ENCODE measurements around the gene OTX1.
A peak's percentile ranks its signal among the peaks of the same experiment; 100 is the strongest.

OTX1 gene

DNA sequence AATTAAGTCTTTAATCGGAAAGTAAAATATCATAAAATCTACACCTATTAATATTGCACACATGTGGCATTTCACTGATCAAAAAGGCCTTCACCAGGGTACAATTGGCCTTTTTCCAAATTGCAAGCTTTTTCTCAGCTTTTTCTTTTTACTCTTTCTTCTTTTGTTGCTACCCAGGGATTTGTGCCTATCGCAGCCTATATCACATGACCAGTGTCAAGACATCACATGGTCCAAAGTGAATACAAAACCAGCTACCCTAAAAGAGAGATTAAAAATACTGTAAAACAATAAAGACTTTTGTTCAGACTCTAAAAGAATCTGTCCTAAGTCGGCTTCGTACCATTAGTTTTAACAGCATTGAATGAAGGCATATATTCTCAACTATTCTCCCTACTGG is 15.0 kb upstream of the OTX1 start:
- Mint-ChIP-seq H3K4me3 (no peak overlapping the region), H3K27me3 (no peaks in the 10 kb centered on the region), H3K9me3 (no peaks in the 10 kb centered on the region), H3K36me3 (peaks cover 8% of the 10 kb centered on the region), H3K27ac (no peak overlapping the region), H3K4me1 (no peaks in the 10 kb centered on the region)
- no peak for ATAC-seq

DNA sequence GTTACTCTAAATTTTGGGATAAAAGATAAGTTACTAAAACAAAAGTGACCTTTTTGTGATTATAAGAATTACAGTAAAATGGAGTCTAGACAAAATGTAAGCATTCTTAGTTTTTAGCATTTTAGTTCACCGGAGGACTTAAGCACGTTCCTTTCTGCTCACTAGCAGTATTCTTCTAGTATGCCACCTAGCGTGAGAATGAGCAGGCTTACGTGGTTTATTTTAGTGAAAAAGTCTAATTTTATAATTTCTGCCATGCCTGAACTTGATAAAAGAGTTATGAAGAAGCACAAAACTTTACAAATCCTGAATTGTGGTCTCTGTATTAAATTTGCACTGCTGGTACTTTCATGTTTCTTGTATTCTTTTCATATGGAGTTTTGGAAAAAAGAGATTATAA is 12.6 kb upstream of the OTX1 start:
- no peak overlapping the region for H3K4me3 Mint-ChIP-seq
- no peak overlapping the region for H3K27ac Mint-ChIP-seq
- no peak for ATAC-seq
- H3K9me3 Mint-ChIP-seq, result no peaks in the 10 kb centered on the region
- no peaks in the 10 kb centered on the region for H3K4me1 Mint-ChIP-seq
- no peaks in the 10 kb centered on the region for H3K27me3 Mint-ChIP-seq
- H3K36me3 Mint-ChIP-seq, result peaks cover 8% of the 10 kb centered on the region

DNA sequence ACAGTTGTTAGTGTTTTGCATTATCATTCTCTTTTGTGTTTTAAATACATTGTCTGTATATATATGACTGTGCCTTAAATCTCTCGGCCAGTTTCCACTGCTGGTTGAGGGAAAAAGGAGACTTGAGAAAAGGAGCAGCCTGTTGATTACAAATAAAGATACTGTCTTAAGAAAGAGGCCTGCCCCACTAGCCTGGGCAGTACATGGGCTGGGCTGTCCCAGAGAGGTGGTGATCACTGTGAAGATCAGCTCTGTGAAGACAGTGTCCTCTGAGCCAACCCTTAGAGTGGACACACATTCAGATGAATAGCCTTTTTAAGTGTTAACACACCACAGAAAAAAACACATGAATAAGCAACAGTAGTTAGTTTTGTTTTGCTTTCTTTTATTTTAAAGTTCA is 10.0 kb upstream of the OTX1 start:
- Mint-ChIP-seq H3K4me1 (no peaks in the 10 kb centered on the region), H3K27ac (no peak overlapping the region), H3K27me3 (peaks cover 17% of the 10 kb centered on the region), H3K36me3 (peaks cover 28% of the 10 kb centered on the region), H3K9me3 (no peaks in the 10 kb centered on the region), H3K4me3 (no peak overlapping the region)
- ATAC-seq, result no peak

DNA sequence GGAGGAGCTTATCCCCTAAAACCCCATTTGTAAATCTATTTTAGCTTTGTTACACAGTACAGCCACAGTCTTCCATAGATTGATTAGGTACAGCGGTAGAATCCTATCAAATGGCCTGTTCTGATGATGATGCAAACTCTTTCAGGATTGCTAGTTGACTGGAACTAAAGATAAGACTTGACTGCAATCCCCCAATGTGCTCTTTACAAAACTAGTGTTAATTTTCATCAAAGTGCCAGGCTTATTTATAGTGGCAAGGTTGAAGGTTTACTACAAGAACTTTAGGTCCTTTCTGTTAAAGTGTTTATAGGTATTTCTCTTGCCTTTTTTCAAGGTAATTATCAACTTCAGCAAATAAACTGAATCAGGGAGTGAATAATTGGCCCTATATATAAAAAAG is 9.0 kb upstream of the OTX1 start:
- Mint-ChIP-seq H3K27me3 (peaks cover 27% of the 10 kb centered on the region), H3K27ac (no peak overlapping the region), H3K4me1 (peaks cover 2% of the 10 kb centered on the region), H3K36me3 (peaks cover 33% of the 10 kb centered on the region), H3K4me3 (no peak overlapping the region), H3K9me3 (no peaks in the 10 kb centered on the region)
- ATAC-seq, result no peak

DNA sequence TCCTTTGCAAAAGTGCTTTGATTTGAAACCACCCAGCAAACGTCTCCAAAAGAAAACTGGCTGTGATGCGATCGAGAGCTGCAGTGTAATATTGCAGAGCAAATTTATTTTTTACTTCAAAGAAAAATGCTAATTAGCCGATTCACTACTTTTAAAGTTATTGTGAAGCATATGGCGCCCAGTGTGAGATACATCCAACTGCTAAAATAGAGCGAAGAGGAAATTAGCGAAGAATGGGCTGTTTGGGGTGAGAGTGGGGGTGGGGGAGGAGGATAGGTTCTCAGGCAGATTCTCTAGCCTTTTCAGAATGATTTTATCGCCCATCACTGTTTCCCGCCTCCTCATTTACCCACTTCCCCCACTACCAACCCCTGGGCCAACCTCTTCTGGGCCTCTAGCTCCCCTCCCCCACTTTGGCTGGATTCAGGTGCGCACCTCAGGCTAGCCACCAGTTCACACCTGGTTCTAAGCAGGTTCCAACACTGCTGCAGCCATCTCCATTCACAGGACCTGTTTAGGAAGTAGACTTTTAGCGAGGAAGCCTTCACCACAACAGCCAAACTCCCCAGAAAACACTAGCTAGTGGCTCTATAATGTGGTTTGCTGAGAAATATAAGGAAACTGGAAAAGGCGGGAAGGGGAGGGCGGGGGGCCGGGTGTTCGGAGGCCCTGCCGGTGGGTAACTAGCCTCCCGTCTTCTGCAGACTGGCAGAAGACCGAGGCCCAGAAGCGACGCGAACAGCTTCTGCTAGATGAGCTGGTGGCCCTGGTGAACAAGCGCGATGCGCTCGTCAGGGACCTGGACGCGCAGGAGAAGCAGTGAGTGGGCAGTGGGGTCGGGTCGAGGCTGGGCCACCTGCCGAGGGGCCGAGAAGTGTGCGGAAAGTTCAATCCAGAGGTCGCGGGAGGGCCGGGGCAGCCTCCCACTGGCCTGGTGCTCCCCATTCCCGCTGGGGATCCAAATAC is 6.0 kb upstream of the OTX1 start:
- peaks cover 32% of the 10 kb centered on the region for H3K4me1 Mint-ChIP-seq
- no peak overlapping the region for H3K4me3 Mint-ChIP-seq
- ATAC-seq, result no peak
- H3K27ac Mint-ChIP-seq, result no peak overlapping the region
- peaks cover 25% of the 10 kb centered on the region for H3K36me3 Mint-ChIP-seq
- peaks cover 58% of the 10 kb centered on the region for H3K27me3 Mint-ChIP-seq
- H3K9me3 Mint-ChIP-seq, result no peaks in the 10 kb centered on the region

DNA sequence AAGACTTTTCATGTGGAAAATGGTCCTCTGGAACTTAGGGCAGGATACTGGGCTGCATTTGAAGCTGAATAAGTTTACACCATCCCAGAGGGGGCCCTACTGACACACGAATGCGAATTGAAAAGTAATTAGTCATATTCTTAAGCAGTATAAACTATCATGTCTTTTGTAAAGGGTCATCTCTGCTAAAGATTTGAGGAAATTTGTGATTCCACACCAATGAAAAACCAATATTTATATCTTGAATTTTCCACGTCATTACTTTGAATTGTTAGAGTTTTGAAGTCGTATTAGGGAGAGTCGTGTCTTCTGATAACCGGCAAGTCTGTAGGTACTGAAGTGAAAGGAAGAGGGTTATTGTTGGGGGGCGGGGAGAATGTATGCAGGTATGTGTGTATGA is 4.1 kb upstream of the OTX1 start:
- H3K9me3 Mint-ChIP-seq, result no peaks in the 10 kb centered on the region
- H3K4me1 Mint-ChIP-seq, result peaks cover 45% of the 10 kb centered on the region
- H3K36me3 Mint-ChIP-seq, result peaks cover 25% of the 10 kb centered on the region
- H3K4me3 Mint-ChIP-seq, result no peak overlapping the region
- no peak overlapping the region for H3K27ac Mint-ChIP-seq
- ATAC-seq, result no peak
- H3K27me3 Mint-ChIP-seq, result peaks cover 74% of the 10 kb centered on the region

DNA sequence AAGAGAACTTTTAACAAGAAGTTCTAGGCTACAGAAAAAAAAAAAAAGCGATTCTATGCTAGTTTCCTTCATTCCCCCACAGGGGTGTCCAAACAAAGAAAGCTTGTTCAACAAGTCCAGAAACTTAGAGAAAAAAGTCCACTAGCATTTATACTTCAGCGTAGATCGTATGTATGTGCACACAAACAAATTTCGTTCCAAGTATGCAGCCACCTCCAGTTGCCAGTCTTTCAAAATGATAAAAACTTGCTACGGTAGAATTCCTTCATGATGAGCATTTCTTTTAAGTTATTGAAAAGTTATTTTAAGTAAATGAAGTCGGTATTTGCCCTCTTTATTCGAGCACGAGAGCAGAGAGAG is 3.7 kb upstream of the OTX1 start:
- Mint-ChIP-seq H3K9me3 (no peaks in the 10 kb centered on the region), H3K36me3 (peaks cover 25% of the 10 kb centered on the region), H3K4me1 (peaks cover 46% of the 10 kb centered on the region), H3K27me3 (peaks cover 76% of the 10 kb centered on the region), H3K4me3 (peak overlapping the region; percentile 50), H3K27ac (no peak overlapping the region)
- ATAC-seq, result no peak

DNA sequence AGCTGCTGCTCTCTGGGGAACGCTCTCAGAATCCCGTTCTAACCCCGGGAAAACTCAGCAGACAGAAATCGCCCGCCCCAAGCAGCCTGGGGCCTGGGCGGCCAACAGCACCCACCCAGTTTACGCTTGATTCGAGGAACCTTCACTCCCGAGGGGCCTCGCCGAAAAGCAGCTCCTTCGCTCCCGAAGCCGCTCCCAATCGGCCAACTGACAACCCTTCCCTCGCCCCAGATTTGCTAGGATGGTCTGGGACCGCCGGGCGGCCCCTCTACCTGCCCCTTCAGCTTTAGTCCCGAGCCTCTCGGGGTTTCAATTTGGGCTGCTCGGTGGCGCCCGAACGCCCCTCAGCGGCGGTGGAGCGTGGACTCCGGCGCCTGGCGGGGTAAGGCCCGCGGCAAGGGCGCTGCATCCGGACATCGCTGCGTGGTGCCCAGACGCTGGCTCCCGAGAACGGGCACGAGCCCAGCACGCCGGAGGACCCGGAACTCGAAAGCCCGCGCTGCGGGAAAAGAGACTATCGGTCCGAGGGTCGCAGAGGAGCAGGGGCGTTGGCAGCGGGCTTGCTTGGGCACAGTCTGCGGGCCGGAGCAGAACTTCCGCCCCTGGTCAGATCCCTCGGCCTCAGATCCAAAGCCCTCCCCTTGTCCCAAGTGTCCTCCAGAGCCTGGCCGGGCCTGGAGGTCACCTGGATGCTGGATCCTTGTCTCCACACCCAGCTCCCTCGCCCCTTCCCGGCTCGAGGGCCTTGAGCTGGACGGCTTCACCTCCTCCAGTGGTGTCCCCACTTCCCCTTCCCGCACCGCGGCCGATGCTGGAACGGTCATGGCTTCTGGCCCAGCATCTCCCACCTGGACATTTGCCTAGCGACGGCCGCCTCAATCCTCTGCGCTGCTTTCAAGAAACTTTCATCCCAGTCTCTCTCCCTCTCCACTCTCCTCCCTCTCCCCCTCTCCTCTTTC is 3.0 kb upstream of the OTX1 start:
- Mint-ChIP-seq H3K4me1 (peaks cover 53% of the 10 kb centered on the region), H3K27me3 (peaks cover 83% of the 10 kb centered on the region), H3K9me3 (peaks cover 2% of the 10 kb centered on the region), H3K4me3 (peak overlapping the region; percentile 65), H3K36me3 (peaks cover 25% of the 10 kb centered on the region), H3K27ac (no peak overlapping the region)
- no peak for ATAC-seq

DNA sequence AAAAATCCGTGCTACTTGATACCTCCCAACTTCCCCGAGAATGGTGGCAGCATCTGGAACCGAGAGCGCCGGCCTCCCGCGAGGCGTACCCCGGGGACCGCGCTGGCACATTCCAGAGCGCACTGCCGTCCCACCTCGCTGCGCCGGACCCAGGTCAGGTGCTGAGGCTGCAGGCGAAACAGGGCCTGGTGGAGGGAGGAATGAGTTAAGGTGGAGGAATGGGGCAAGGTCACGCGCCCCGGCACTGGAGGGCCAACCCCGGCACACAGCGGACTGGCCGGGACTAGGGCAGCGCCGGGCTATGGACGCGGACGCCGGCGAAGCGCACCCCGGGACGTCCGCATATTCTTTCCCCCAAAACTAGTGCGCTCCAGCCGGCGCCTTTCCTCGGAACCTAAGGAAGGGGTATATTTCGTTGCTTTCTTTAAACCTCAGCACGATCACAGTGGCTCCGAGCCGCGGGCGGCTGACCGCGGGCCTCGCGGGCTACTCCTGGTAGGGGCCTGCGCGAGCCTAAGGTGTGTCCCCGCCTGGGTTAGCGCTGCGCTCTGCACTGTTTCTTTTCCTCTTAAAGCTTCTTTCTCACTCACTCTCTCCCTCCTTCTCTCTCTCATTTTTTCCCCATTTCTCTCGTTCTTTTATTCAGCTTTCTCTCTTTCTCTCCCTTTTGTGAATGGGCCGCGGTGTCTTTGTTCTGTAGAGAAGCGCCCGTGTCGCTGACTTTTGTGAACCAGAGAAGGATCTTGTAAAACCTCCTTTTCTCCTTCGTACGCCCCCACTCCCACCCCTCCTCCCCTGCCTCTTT is 2.1 kb upstream of the OTX1 start:
- peaks cover 63% of the 10 kb centered on the region for H3K4me1 Mint-ChIP-seq
- peaks cover 93% of the 10 kb centered on the region for H3K27me3 Mint-ChIP-seq
- H3K4me3 Mint-ChIP-seq, result peak overlapping the region; percentile 65
- H3K27ac Mint-ChIP-seq, result no peak overlapping the region
- H3K36me3 Mint-ChIP-seq, result peaks cover 25% of the 10 kb centered on the region
- no peak for ATAC-seq
- peaks cover 3% of the 10 kb centered on the region for H3K9me3 Mint-ChIP-seq

DNA sequence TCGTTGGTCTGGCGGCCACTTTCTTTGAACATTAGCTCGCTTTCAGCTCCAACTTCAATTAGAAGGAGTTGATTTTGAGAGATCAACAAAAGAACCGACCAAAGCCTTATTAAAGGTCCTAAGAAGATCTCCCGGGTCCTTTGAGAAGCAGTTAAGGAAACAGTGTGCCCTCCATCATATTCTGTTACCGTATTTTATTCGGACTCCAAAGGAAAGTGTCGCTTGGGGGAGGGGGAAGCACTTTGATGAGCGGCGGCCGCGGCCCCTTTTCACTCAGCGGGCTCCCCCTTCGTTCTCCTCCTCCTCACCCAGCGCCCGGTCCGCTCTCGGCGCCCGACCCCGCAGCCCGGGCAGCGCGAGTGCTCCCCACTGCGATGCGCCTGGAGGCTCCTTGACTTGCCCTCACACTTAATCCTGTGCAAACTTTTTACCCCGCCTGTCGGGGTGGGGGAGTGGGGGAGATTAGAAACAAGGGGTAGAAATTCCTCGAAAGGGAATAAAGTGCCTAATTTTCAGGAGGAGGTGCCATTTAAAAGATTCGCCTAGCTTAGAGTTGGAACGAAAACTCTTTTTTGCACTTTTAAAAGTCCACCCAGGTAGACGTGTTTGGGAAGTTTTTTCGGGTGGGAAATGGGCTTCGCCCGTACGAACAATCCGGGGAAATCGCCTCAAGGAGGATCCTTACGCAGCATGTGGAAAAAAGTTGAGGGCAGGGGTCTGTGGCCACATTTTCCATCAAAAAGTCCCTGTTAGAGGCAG is 1.2 kb upstream of the OTX1 start:
- H3K36me3 Mint-ChIP-seq, result peaks cover 16% of the 10 kb centered on the region
- H3K27me3 Mint-ChIP-seq, result peaks cover 96% of the 10 kb centered on the region
- peaks cover 3% of the 10 kb centered on the region for H3K9me3 Mint-ChIP-seq
- ATAC-seq, result no peak
- peaks cover 71% of the 10 kb centered on the region for H3K4me1 Mint-ChIP-seq
- H3K4me3 Mint-ChIP-seq, result peak overlapping the region; percentile 76
- H3K27ac Mint-ChIP-seq, result peak overlapping the region; percentile 9

DNA sequence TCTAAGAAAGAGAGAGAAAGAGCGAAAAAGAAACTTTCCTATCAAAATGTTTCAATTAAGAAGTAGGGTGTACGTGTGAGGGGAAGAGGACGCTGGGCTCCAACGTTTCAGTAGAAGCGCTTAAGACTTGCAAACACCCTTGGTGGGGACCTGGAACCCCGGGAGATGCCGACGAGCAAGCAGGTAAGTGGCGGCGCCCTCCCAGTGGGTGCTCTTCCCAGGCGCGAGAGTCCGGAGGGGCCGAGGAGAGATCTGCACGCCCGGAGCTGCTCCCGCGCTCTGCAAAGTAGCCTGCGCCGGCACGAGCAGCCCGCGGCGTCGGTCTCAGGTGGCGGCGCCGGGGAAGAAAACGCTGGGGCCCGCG is 678 bp upstream of the OTX1 start:
- H3K27me3 Mint-ChIP-seq, result peaks cover 96% of the 10 kb centered on the region
- H3K9me3 Mint-ChIP-seq, result peaks cover 3% of the 10 kb centered on the region
- H3K27ac Mint-ChIP-seq, result peak overlapping the region; percentile 9

DNA sequence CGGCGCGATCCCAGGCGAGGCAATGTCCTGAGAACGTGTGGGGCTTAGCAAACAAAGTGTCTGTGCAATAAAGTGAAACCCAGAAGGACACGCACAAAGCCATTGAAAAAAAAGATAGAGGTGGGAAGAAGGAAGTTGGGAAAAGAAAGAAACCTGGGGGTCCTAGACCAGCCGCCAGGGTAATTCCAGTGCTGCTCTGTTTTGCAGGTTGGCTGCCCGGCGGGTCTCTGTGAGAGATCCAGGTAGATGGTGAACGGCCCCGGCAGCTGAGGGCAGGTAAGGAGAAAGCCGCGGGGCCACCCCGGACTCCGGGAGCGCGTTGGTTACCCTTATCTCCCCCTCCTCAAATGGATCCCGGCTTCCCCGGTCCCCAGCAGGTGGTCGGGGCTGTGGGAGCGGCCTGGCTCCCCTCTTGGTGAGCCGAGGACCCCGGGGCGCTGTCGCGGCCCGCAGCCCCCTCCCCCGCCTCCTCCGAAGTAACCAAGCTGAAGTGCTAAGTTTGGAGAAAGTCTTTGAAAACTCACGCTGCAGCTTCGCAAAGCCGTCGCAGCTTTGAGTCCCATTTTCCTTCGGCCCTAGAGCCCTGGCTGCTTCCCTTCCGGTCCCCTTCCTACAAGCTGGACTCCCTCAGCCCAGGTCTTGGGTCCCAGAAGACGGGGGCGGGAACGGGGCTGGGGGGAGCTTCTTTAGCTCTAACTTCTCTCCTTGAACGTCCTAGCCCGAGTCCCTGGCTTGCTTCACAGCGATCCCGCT is 588 bp downstream of the OTX1 start:
- H3K27ac Mint-ChIP-seq, result no peak overlapping the region
- H3K27me3 Mint-ChIP-seq, result peaks cover 96% of the 10 kb centered on the region
- no peak for ATAC-seq
- peaks cover 6% of the 10 kb centered on the region for H3K9me3 Mint-ChIP-seq
- H3K4me3 Mint-ChIP-seq, result peak overlapping the region; percentile 68
- peaks cover 88% of the 10 kb centered on the region for H3K4me1 Mint-ChIP-seq
- no peaks in the 10 kb centered on the region for H3K36me3 Mint-ChIP-seq

More for the DNA sequence above, 678 bp upstream of the OTX1 start:
- Mint-ChIP-seq H3K36me3 (peaks cover 11% of the 10 kb centered on the region), H3K4me3 (peak overlapping the region; percentile 76), H3K4me1 (peaks cover 76% of the 10 kb centered on the region)
- peak; percentile 44 for ATAC-seq

DNA sequence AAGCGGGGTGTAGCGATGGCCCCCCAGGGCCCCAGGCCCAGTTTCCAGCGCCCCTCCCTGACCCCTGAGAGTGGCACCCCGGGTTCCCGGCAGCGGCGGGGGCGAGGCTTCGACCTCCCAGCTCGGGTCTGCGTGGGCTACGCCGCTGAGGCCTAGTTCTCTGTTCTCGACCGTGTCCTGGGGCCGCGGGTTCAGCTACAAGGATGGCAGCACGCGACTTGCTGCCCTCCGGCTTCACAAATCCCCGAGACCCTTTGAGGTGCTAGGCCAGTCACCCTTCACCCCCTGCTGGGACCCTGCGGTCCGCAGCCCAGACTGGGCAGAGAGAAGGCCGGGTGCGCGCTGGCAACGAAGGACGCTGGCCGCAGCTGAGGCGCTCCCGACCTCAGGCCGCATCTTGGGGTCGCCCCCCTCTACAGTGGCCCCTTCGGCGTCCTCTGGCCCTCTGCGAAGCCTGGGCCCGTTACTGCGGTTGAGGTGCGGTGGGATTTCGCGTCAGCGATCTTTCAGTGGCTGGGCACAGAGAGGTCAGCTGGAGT is 1.2 kb downstream of the OTX1 start:
- H3K27me3 Mint-ChIP-seq, result peaks cover 96% of the 10 kb centered on the region
- no peaks in the 10 kb centered on the region for H3K36me3 Mint-ChIP-seq
- peaks cover 89% of the 10 kb centered on the region for H3K4me1 Mint-ChIP-seq
- H3K9me3 Mint-ChIP-seq, result peaks cover 8% of the 10 kb centered on the region
- ATAC-seq, result no peak
- H3K27ac Mint-ChIP-seq, result no peak overlapping the region
- H3K4me3 Mint-ChIP-seq, result peak overlapping the region; percentile 68

Data from stimulated activated memory B cell treated with anti-CD40 and anti-IgM and Interleukin-4, amounts not matched to agents 10 μg/mL and 1 μg/mL and 100 μg/mL, for 72 hours (primary cell).